Pancreas (tissue), 10 donors: Measurements from ENCODE around the gene FSCB. TPM values are rescaled to one million over a fixed set of nuclear protein-coding genes. Genes with fewer than 3 reads are reported as not detected.
"Not testable (repeated sequence)": the region's sequence is repeated elsewhere in the genome, so short reads cannot be mapped to it uniquely, and the experiment has no call there.

Experiments
- ATAC-seq, 4 donors: fragments of 200-7000 bp; cut with Tn5 transposase; one replicate each; pipeline versions ENCODE4 v1.8.0 to v1.9.1; 2020; ENCODE audit warnings: mild to moderate bottlenecking in 4 of 4, moderate library complexity in 4 of 4
- DNase-seq, 6 donors: peaks; one replicate each; pipeline ENCODE4 v3.0.0-alpha.2; 2020
- FAIRE-seq: peaks from 2 replicates; lab custom pipeline; 2012; peaks lifted over from hg19 to GRCh38; lab: Jason Lieb, UNC
- H3K27ac ChIP-seq, 4 donors: fragments of 200-600 bp; sonication (generic); 1 replicate in 3 of 4; 2 replicates in 1 of 4; pipeline versions ENCODE4 v1.5.0 to v1.8.0; 2020
- H3K27me3 ChIP-seq, 4 donors: fragments of 200-600 bp; one replicate each; pipeline ENCODE4 v1.8.0; 2021
- H3K36me3 ChIP-seq, 3 donors: fragments of 200-600 bp; sonication (generic) in 1 of 3; one replicate each; pipeline versions ENCODE4 v1.5.0 to v1.8.0; 2020 to 2021
- H3K4me1 ChIP-seq, 3 donors: fragments of 200-600 bp; one replicate each; pipeline ENCODE4 v1.8.0; 2021
- H3K4me3 ChIP-seq, 4 donors: fragments of 200-600 bp; sonication (generic) in 2 of 4; one replicate each; pipeline versions ENCODE4 v1.5.0 to v1.8.0; 2020 to 2021
- H3K9me3 ChIP-seq, 4 donors: fragments of 200-600 bp; one replicate each; pipeline ENCODE4 v1.8.0; 2021
- WGBS, 2 donors: extraction: QIAGEN DNeasy Blood & Tissue Kit; methylation state at CpG; one replicate each; pipeline ENCODE4 v1.1.7; 2013; 5-methylcytosine and 5-hydroxymethylcytosine counted together
- intact Hi-C, 3 donors: fragments of 100-400 bp; cut with DNase I; formaldehyde crosslinking; loops; one replicate each; pipeline versions ENCODE4 v1.11.1 to v1.14.2; 2022
- polyA plus RNA-seq, 2 donors: library from polyadenylated mRNA; stranded (reverse); fragments of 200-250 nt; gene quantifications; one replicate each; pipeline ENCODE4 v1.2.3, GENCODE V29; 2013
- total RNA-seq, 6 donors: library from RNA; stranded (reverse); fragmentation: NEBNext Ultra II Directional in 4 of 6; extraction: Animal tissue kit (Norgen Biotek cat#: 25700) in 4 of 6; gene quantifications; one replicate each; pipeline versions ENCODE4 v1.2.1 to v1.2.4, GENCODE V29; 2021 to 2023
- TF ChIP-seq, protein P1 (sequence below), 4 donors: fragments of 200-600 bp; sonication (generic) in 3 of 4; IDR thresholded peaks; one replicate each; pipeline versions ENCODE4 v1.5.0 to v1.8.0; 2021; ENCODE audit warnings: antibody characterized with exemption in 4 of 4
- donor health status: healthy with polysubstance abuse.
- donor health status: DM: no; HTN: no; CAD: no; lungs with moderate emphysema.
- donor health status: DM: no; HTN: no; CAD: no.
- donor health status: control.
- donor health status: control.
- donor health status: Bipolar disorder and iron deficiency.
- donor health status: DM: yes; HTN: yes; CAD: no.
- donor health status: DM: no; HTN: no; CAD: no.
- donor health status: DM: no; HTN: no; CAD: no.
- donor health status: DM: yes; HTN: yes; CAD: no.

FSCB gene
- total and polyA plus RNA-seq, 8 donors, result 0.06 TPM; not detected in 7

- WGBS, 2 donors, result 67 to 82% methylated on average over 3 of the region's 3 CpGs
- TF ChIP-seq, protein P1, sequence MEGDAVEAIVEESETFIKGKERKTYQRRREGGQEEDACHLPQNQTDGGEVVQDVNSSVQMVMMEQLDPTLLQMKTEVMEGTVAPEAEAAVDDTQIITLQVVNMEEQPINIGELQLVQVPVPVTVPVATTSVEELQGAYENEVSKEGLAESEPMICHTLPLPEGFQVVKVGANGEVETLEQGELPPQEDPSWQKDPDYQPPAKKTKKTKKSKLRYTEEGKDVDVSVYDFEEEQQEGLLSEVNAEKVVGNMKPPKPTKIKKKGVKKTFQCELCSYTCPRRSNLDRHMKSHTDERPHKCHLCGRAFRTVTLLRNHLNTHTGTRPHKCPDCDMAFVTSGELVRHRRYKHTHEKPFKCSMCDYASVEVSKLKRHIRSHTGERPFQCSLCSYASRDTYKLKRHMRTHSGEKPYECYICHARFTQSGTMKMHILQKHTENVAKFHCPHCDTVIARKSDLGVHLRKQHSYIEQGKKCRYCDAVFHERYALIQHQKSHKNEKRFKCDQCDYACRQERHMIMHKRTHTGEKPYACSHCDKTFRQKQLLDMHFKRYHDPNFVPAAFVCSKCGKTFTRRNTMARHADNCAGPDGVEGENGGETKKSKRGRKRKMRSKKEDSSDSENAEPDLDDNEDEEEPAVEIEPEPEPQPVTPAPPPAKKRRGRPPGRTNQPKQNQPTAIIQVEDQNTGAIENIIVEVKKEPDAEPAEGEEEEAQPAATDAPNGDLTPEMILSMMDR (IDR thresholded peaks at IDR 0.05), result no peak
- DNase-seq, result no peak
These were observed 18.2 kb upstream of the FSCB start for GRCh38 chr14:44525237-44525636.

GRCh38 chr14:44515668-44516067 is 8.6 kb upstream of the FSCB start:
- H3K27ac ChIP-seq, H3K36me3 ChIP-seq, H3K4me3 ChIP-seq, ATAC-seq, H3K27me3 ChIP-seq, FAIRE-seq, H3K9me3 ChIP-seq, H3K4me1 ChIP-seq, intact Hi-C loops: not testable (repeated sequence)
- WGBS, 2 donors, result 57 to 70% methylated on average over 8 of the region's 8 CpGs
- DNase-seq, result peak in 2 of 6 donors; percentile 7 to 35

More at GRCh38 chr14:44525237-44525636, 18.2 kb upstream of the FSCB start:
- no peak for ATAC-seq
- H3K4me1 ChIP-seq, result no peaks in the 10 kb centered on the region
- no peaks in the 10 kb centered on the region for H3K27me3 ChIP-seq
- no peak overlapping the region for H3K27ac ChIP-seq
- no peaks in the 10 kb centered on the region for H3K36me3 ChIP-seq
- H3K9me3 ChIP-seq, result no peaks in the 10 kb centered on the region
- H3K4me3 ChIP-seq, result no peak overlapping the region
- intact Hi-C loops, result no loop called here
- no peak for FAIRE-seq

DNA sequence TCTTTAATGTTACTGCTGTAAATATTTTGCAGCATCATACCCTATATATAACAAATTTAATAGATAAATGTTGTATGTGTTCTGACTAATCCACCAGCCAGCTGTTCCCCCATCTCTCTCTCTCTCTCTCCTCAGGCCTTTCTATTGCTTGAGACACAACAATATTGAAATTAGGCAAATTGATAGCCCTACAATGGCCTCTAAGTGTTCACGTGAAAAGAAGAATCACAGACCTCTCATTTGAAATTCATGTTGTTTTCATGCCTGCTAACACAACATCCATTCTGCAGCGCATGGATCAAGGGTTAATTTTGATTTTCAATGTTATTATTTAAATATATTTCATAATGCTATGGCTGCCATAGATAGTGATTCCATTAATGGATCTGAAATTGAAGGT is 1.8 kb upstream of the FSCB start:
- DNase-seq, result no peak
- Histone ChIP-seq H3K27ac (no peak overlapping the region), H3K4me3 (no peak overlapping the region), H3K27me3 (no peaks in the 10 kb centered on the region), H3K4me1 (no peaks in the 10 kb centered on the region), H3K9me3 (no peaks in the 10 kb centered on the region), H3K36me3 (no peaks in the 10 kb centered on the region)
- TF ChIP-seq, protein P1 (IDR thresholded peaks at IDR 0.05), result no peak
- 67 to 79% methylated on average over 2 of the region's 2 CpGs for WGBS, 2 donors
- no peak for FAIRE-seq
- intact Hi-C loops, result no loop called here
- no peak for ATAC-seq

- FAIRE-seq (no peak), ATAC-seq (no peak), DNase-seq (no peak)
- TF ChIP-seq, protein P1 (IDR thresholded peaks at IDR 0.05), result no peak
- H3K27ac ChIP-seq, result no peak overlapping the region
- no peaks in the 10 kb centered on the region for H3K4me1 ChIP-seq
- 54 to 59% methylated on average over 3 of the region's 3 CpGs for whole genome bisulfite sequencing, 2 donors
- no peak overlapping the region for H3K4me3 ChIP-seq
- intact Hi-C loops, result no loop called here
- H3K36me3 ChIP-seq, result no peaks in the 10 kb centered on the region
- H3K27me3 ChIP-seq, result no peaks in the 10 kb centered on the region
- H3K9me3 ChIP-seq, result no peaks in the 10 kb centered on the region
These were observed 1.5 kb downstream of the FSCB start for GRCh38 chr14:44505588-44505987.

- DNase-seq (no peak), FAIRE-seq (no peak), ATAC-seq (no peak)
- no peak overlapping the region for H3K27ac ChIP-seq
- no peak overlapping the region for H3K4me3 ChIP-seq
- 55 to 78% methylated on average over 1 of the region's 1 CpG for WGBS, 2 donors
- no peaks in the 10 kb centered on the region for H3K27me3 ChIP-seq
- H3K4me1 ChIP-seq, result no peaks in the 10 kb centered on the region
- H3K36me3 ChIP-seq, result no peaks in the 10 kb centered on the region
- no peaks in the 10 kb centered on the region for H3K9me3 ChIP-seq
- intact Hi-C loops, result no loop called here
- TF ChIP-seq, protein P1 (IDR thresholded peaks at IDR 0.05), result no peak
These were observed 9.9 kb downstream of the FSCB start for GRCh38 chr14:44497148-44497547.
